BLaER1 (cell line): Measurements from ENCODE around the gene PRF1.

Experiments
- H3K27ac ChIP-seq: shearing (Covaris generic); formaldehyde crosslinking; 2 replicates; pipeline ENCODE4 v1.8.1; 2022
- H3K27me3 ChIP-seq: shearing (Covaris generic); formaldehyde crosslinking; 2 replicates; pipeline ENCODE4 v1.8.1; 2022
- H3K36me3 ChIP-seq: shearing (Covaris generic); formaldehyde crosslinking; 2 replicates; pipeline ENCODE4 v1.8.1; 2022
- H3K4me1 ChIP-seq: shearing (Covaris generic); formaldehyde crosslinking; 2 replicates; pipeline ENCODE4 v1.8.1; 2022
- H3K4me2 ChIP-seq: shearing (Covaris generic); formaldehyde crosslinking; 2 replicates; pipeline ENCODE4 v1.8.1; 2022
- H3K4me3 ChIP-seq: shearing (Covaris generic); formaldehyde crosslinking; 2 replicates; pipeline ENCODE4 v1.8.1; 2022
- H3K9ac ChIP-seq: shearing (Covaris generic); formaldehyde crosslinking; 2 replicates; pipeline ENCODE4 v1.8.1; 2022
- H3K9me3 ChIP-seq: shearing (Covaris generic); formaldehyde crosslinking; 2 replicates; pipeline ENCODE4 v1.8.1; 2022
- H4K20me1 ChIP-seq: shearing (Covaris generic); formaldehyde crosslinking; 2 replicates; pipeline ENCODE4 v1.8.1; 2022
- Cebpa-rat ChIP-seq: shearing (Covaris generic); IDR thresholded peaks from 2 replicates; pipeline ENCODE4 v1.8.1; 2022

The PRF1 gene

DNA sequence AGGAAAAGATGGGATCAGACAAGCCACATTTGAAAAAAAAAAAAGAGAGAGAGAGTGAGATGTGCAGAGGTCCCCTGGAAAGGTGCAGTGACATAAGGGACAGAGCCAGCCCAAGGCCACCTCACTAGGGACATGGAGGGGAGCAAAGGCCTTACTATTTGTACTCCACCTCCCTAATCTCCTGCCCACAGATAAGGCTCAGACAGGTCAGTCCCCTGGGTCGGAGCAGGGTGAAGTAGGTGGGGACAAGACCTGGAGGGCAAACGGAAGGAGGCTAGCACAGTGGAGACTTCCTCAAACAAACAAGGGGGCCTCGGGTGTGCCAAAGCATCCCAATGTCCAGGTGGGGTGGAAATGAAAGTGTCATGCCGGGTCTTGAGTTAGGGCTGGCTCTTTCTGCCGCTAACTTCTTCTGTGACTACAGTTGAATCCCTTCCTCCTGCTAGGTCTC, 7.0 kb downstream of the PRF1 start:
- TF ChIP-seq Cebpa-rat: no peak
- H3K36me3 ChIP-seq: no peaks in the 10 kb centered on the region
- H3K4me2 ChIP-seq: no peak overlapping the region
- no peaks in the 10 kb centered on the region for H4K20me1 ChIP-seq
- no peaks in the 10 kb centered on the region for H3K9me3 ChIP-seq
- H3K27ac ChIP-seq: no peak overlapping the region
- no peak overlapping the region for H3K4me3 ChIP-seq
- H3K27me3 ChIP-seq: no peaks in the 10 kb centered on the region
- H3K4me1 ChIP-seq: peaks cover 53% of the 10 kb centered on the region
- H3K9ac ChIP-seq: no peak overlapping the region

- peak overlapping the region; percentile 64 for H3K4me2 ChIP-seq
- no peak overlapping the region for H3K4me3 ChIP-seq
- no peak overlapping the region for H3K9ac ChIP-seq
- H3K36me3 ChIP-seq: no peaks in the 10 kb centered on the region
- H4K20me1 ChIP-seq: no peaks in the 10 kb centered on the region
- no peak for TF ChIP-seq Cebpa-rat
- no peak overlapping the region for H3K27ac ChIP-seq
- H3K9me3 ChIP-seq: no peaks in the 10 kb centered on the region
- no peaks in the 10 kb centered on the region for H3K27me3 ChIP-seq
- H3K4me1 ChIP-seq: peaks cover 48% of the 10 kb centered on the region
Observed at GRCh38 chr10:70594161-70594560, 8.4 kb downstream of the PRF1 start.

GRCh38 chr10:70593513-70593890, 9.0 kb downstream of the PRF1 start:
- no peak for TF ChIP-seq Cebpa-rat
- H3K4me2 ChIP-seq: peak overlapping the region; percentile 64
- H3K9me3 ChIP-seq: no peaks in the 10 kb centered on the region
- no peak overlapping the region for H3K9ac ChIP-seq
- no peaks in the 10 kb centered on the region for H3K36me3 ChIP-seq
- H4K20me1 ChIP-seq: no peaks in the 10 kb centered on the region
- H3K27me3 ChIP-seq: no peaks in the 10 kb centered on the region
- H3K4me3 ChIP-seq: no peak overlapping the region
- no peak overlapping the region for H3K27ac ChIP-seq
- peaks cover 47% of the 10 kb centered on the region for H3K4me1 ChIP-seq

DNA sequence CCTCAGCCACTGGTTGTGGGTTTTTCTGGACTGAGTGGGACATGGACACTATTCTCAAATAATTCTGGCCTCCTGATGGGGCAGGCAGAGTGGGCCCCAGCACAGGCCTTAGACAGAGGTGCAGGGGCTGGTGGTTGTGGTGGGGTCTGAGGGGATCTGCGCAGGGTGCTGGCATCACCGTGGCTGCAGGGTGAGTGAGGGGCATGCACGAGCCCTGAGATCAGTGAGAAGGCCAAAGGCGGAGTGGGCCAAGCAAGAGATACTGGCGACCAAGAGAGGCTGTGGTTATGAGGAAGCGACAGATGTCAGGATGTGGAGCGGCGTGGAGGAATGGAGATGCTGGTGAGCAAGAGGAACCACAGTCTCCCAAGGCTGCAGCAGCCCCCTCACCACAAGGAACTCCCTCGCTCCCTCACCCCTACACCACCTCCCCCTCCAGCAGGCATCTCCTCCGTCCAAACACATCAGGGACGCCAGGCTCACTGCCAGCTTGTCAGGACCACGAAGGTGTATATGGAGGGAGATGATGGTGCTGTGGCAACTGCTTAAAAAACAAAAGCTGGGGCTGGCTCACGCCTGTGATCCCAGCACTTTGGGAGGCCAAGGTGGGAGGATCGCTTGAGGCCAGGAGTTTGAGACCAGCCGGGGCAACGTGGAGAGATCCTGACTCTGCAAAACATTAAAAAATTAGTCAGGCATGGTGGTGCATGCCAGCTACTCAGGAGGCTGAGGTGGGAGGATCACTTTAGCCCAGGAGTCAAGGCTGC, 9.6 kb downstream of the PRF1 start:
- no peaks in the 10 kb centered on the region for H3K27me3 ChIP-seq
- peaks cover 50% of the 10 kb centered on the region for H3K4me1 ChIP-seq
- peak overlapping the region; percentile 64 for H3K4me2 ChIP-seq
- H3K9ac ChIP-seq: no peak overlapping the region
- H4K20me1 ChIP-seq: no peaks in the 10 kb centered on the region
- TF ChIP-seq Cebpa-rat: no peak
- H3K36me3 ChIP-seq: no peaks in the 10 kb centered on the region
- H3K27ac ChIP-seq: no peak overlapping the region
- H3K4me3 ChIP-seq: no peak overlapping the region
- no peaks in the 10 kb centered on the region for H3K9me3 ChIP-seq

GRCh38 chr10:70592186-70592735, 10.3 kb downstream of the PRF1 start:
- no peak overlapping the region for H3K27ac ChIP-seq
- H4K20me1 ChIP-seq: no peaks in the 10 kb centered on the region
- H3K4me2 ChIP-seq: peak overlapping the region; percentile 64
- no peak for TF ChIP-seq Cebpa-rat
- H3K9ac ChIP-seq: no peak overlapping the region
- no peaks in the 10 kb centered on the region for H3K27me3 ChIP-seq
- no peaks in the 10 kb centered on the region for H3K36me3 ChIP-seq
- H3K9me3 ChIP-seq: no peaks in the 10 kb centered on the region
- peaks cover 53% of the 10 kb centered on the region for H3K4me1 ChIP-seq
- H3K4me3 ChIP-seq: no peak overlapping the region

- no peaks in the 10 kb centered on the region for H3K36me3 ChIP-seq
- H3K27ac ChIP-seq: no peak overlapping the region
- TF ChIP-seq Cebpa-rat: no peak
- peak overlapping the region; percentile 33 for H3K4me2 ChIP-seq
- peaks cover 55% of the 10 kb centered on the region for H3K4me1 ChIP-seq
- no peaks in the 10 kb centered on the region for H4K20me1 ChIP-seq
- no peak overlapping the region for H3K4me3 ChIP-seq
- no peaks in the 10 kb centered on the region for H3K27me3 ChIP-seq
- H3K9me3 ChIP-seq: no peaks in the 10 kb centered on the region
- no peak overlapping the region for H3K9ac ChIP-seq
Observed at GRCh38 chr10:70590655-70591416, 11.7 kb downstream of the PRF1 start.

DNA sequence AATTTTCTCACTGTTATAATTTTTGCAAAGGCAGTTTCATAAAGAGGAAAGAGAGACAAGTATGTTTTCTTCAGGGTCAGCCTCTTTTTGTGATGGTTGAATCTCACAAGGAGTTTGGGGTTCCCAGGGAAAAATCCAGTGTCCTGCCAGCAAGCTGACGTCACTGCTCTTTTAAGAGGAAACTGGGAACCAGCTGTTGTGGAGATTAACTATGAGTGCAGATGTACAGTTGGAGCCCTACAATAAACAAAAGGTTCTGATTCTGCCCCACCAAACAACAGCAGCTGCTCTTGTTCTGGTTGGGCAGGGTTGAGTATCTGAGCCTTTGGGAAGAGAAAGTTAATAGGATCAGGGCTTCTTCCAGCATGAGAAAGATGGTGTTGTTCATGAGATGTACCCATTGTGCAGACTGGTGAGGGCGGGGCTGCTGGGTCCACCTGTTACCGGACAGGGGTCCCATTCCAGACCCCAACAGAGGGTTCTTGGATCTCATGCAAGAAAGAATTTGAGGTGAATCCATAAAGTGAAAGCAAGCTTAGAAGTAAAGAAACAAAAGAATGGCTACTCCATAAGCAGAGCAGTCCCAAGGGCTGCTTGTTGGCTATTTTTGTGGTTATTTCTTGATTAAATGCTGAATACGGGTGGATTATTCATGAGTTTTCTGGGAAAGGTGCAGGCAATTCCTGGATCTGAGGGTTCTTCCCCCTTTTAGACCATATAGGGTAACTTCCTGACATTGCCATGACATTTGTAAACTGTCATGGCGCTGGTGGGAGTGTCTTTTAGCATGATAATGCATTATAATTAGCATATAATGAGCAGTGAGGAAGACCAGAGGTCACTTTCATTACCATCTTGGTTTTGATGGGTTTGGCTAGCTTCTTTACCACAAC, 12.5 kb downstream of the PRF1 start:
- Histone ChIP-seq H3K9ac (no peak overlapping the region), H3K4me2 (no peak overlapping the region), H3K4me3 (no peak overlapping the region), H3K4me1 (peaks cover 63% of the 10 kb centered on the region), H4K20me1 (no peaks in the 10 kb centered on the region), H3K36me3 (no peaks in the 10 kb centered on the region), H3K27me3 (no peaks in the 10 kb centered on the region), H3K9me3 (no peaks in the 10 kb centered on the region), H3K27ac (no peak overlapping the region)
- TF ChIP-seq Cebpa-rat: no peak

- H3K9ac ChIP-seq: no peak overlapping the region
- TF ChIP-seq Cebpa-rat: no peak
- H3K9me3 ChIP-seq: no peaks in the 10 kb centered on the region
- H3K4me3 ChIP-seq: no peak overlapping the region
- peaks cover 63% of the 10 kb centered on the region for H3K4me1 ChIP-seq
- H4K20me1 ChIP-seq: no peaks in the 10 kb centered on the region
- no peak overlapping the region for H3K27ac ChIP-seq
- no peaks in the 10 kb centered on the region for H3K27me3 ChIP-seq
- no peaks in the 10 kb centered on the region for H3K36me3 ChIP-seq
- H3K4me2 ChIP-seq: peak overlapping the region; percentile 49
Observed at GRCh38 chr10:70588859-70589570, 13.5 kb downstream of the PRF1 start.

DNA sequence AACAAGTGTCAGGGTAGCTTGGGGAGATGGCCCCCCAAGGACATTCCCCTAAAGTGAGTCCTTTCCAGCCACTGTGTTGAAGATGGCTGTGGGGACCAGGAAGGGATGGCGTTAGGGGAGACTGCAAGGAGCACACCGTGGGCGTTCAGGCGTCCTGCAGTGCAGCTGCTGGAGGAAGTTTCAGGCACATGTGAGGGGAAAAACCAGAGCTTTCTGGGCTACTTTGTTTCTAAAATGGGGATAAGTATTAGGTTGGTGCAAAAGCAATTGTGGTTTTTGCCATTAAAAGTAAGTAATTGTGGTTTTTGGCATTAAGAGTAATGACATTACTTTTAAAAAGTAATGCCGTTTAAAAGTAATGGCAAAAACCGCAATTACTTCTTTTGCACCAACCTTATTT, 14.3 kb downstream of the PRF1 start:
- Histone ChIP-seq H3K4me1 (peaks cover 56% of the 10 kb centered on the region), H3K27ac (no peak overlapping the region), H3K9ac (no peak overlapping the region), H3K9me3 (no peaks in the 10 kb centered on the region), H3K27me3 (no peaks in the 10 kb centered on the region), H3K4me3 (no peak overlapping the region), H3K4me2 (peak overlapping the region; percentile 49), H4K20me1 (no peaks in the 10 kb centered on the region), H3K36me3 (no peaks in the 10 kb centered on the region)
- TF ChIP-seq Cebpa-rat: no peak
